Urinary bladder (tissue), 4 donors: ENCODE data around the gene HEBP2. TPM values are rescaled to one million over a fixed set of nuclear protein-coding genes. Genes with fewer than 3 reads are reported as not detected.

Experiments used
- DNase-seq: peaks from one replicate; pipeline ENCODE4 v3.0.0-alpha.2; 2015; ENCODE audit errors: extremely low spot score
- H3K27ac ChIP-seq: one replicate; pipeline ENCODE4 v1.5.1; 2013; ENCODE audit warnings: low read depth, mild to moderate bottlenecking, moderate library complexity
- H3K36me3 ChIP-seq: one replicate; pipeline ENCODE4 v1.6.1; 2013; ENCODE audit warnings: mild to moderate bottlenecking, moderate library complexity; ENCODE audit not compliant: insufficient read depth
- H3K4me1 ChIP-seq: one replicate; pipeline ENCODE4 v1.6.1; 2013; ENCODE audit warnings: mild to moderate bottlenecking, moderate library complexity; ENCODE audit not compliant: insufficient read depth
- H3K4me3 ChIP-seq: one replicate; pipeline ENCODE4 v1.5.1; 2013; ENCODE audit warnings: low read depth, low read length
- WGBS: extraction: QIAGEN DNeasy Blood & Tissue Kit; methylation state at CpG from one replicate; pipeline ENCODE4 v1.1.7; 2013; 5-methylcytosine and 5-hydroxymethylcytosine counted together
- polyA plus RNA-seq: library from polyadenylated mRNA; stranded (reverse); fragments of 200-250 nt; gene quantifications from one replicate; pipeline ENCODE4 v1.2.3, GENCODE V29; 2013
- total RNA-seq: library from RNA; depleted of rRNA; stranded (reverse); fragments of >200 nt; gene quantifications from one replicate; pipeline ENCODE4 v1.2.3, GENCODE V29; 2014
- donor health status: healthy with polysubstance abuse.
- donor health status: healthy.

Gene HEBP2
- total and polyA plus RNA-seq, 2 donors: 7.6 to 43.1 TPM

GRCh38 chr6:138383776-138384175 is 20.2 kb upstream of the HEBP2 start:
- Histone ChIP-seq H3K4me3 (no peak overlapping the region), H3K36me3 (no peaks in the 10 kb centered on the region), H3K27ac (no peak overlapping the region), H3K4me1 (no peaks in the 10 kb centered on the region)
- no peak for DNase-seq
- 54% methylated on average over 3 of the region's 3 CpGs for WGBS

GRCh38 chr6:138386897-138387296 is 17.1 kb upstream of the HEBP2 start:
- WGBS: 94% methylated on average over 3 of the region's 3 CpGs
- Histone ChIP-seq H3K36me3 (no peaks in the 10 kb centered on the region), H3K27ac (no peak overlapping the region), H3K4me3 (no peak overlapping the region), H3K4me1 (no peaks in the 10 kb centered on the region)
- DNase-seq: no peak

- H3K36me3 ChIP-seq: no peaks in the 10 kb centered on the region
- no peaks in the 10 kb centered on the region for H3K4me1 ChIP-seq
- 80% methylated on average over 8 of the region's 8 CpGs for WGBS
- no peak overlapping the region for H3K4me3 ChIP-seq
- peak; percentile 33 for DNase-seq
- no peak overlapping the region for H3K27ac ChIP-seq
Observed at GRCh38 chr6:138387577-138388368, 16.2 kb upstream of the HEBP2 start.

- Histone ChIP-seq H3K36me3 (no peaks in the 10 kb centered on the region), H3K4me3 (no peak overlapping the region), H3K4me1 (no peaks in the 10 kb centered on the region), H3K27ac (no peak overlapping the region)
- DNase-seq: no peak
- 76% methylated on average over 5 of the region's 5 CpGs for WGBS
Observed at GRCh38 chr6:138389551-138389950, 14.5 kb upstream of the HEBP2 start.

GRCh38 chr6:138393871-138394783 is 9.9 kb upstream of the HEBP2 start:
- Histone ChIP-seq H3K36me3 (no peaks in the 10 kb centered on the region), H3K4me3 (no peak overlapping the region), H3K4me1 (no peaks in the 10 kb centered on the region), H3K27ac (no peak overlapping the region)
- 58% methylated on average over 5 of the region's 5 CpGs for WGBS
- DNase-seq: no peak

- 91% methylated on average over 5 of the region's 5 CpGs for WGBS
- H3K27ac ChIP-seq: no peak overlapping the region
- H3K36me3 ChIP-seq: no peaks in the 10 kb centered on the region
- no peak overlapping the region for H3K4me3 ChIP-seq
- no peaks in the 10 kb centered on the region for H3K4me1 ChIP-seq
- DNase-seq: no peak
Observed at GRCh38 chr6:138396709-138397108, 7.3 kb upstream of the HEBP2 start.

- DNase-seq: no peak
- 80% methylated on average over 8 of the region's 8 CpGs for WGBS
- Histone ChIP-seq H3K4me1 (no peaks in the 10 kb centered on the region), H3K36me3 (no peaks in the 10 kb centered on the region), H3K27ac (no peak overlapping the region), H3K4me3 (no peak overlapping the region)
Observed at GRCh38 chr6:138397128-138398122, 6.6 kb upstream of the HEBP2 start.

GRCh38 chr6:138400326-138400725 is 3.7 kb upstream of the HEBP2 start:
- no peak for DNase-seq
- H3K4me1 ChIP-seq: no peaks in the 10 kb centered on the region
- WGBS: 84% methylated on average over 3 of the region's 3 CpGs

GRCh38 chr6:138401960-138402837 is 1.8 kb upstream of the HEBP2 start:
- Histone ChIP-seq H3K36me3 (no peaks in the 10 kb centered on the region), H3K4me3 (no peak overlapping the region), H3K4me1 (no peaks in the 10 kb centered on the region), H3K27ac (no peak overlapping the region)
- WGBS: 90% methylated on average over 14 of the region's 14 CpGs
- DNase-seq: no peak

More at GRCh38 chr6:138400326-138400725, 3.7 kb upstream of the HEBP2 start:
- no peak overlapping the region for H3K4me3 ChIP-seq
- no peak overlapping the region for H3K27ac ChIP-seq
- H3K36me3 ChIP-seq: no peaks in the 10 kb centered on the region

- H3K27ac ChIP-seq: no peak overlapping the region
- 91% methylated on average over 8 of the region's 8 CpGs for WGBS
- H3K4me3 ChIP-seq: no peak overlapping the region
Observed at GRCh38 chr6:138402838-138403187, 1.2 kb upstream of the HEBP2 start.

GRCh38 chr6:138403324-138403800 is 661 bp upstream of the HEBP2 start:
- no peaks in the 10 kb centered on the region for H3K4me1 ChIP-seq
- no peaks in the 10 kb centered on the region for H3K36me3 ChIP-seq
- peak overlapping the region; percentile 89 for H3K4me3 ChIP-seq
- WGBS: under 1% methylated on average over 30 of the region's 30 CpGs
- DNase-seq: no peak
- peak overlapping the region; percentile 96 for H3K27ac ChIP-seq

More at GRCh38 chr6:138402838-138403187, 1.2 kb upstream of the HEBP2 start:
- Histone ChIP-seq H3K36me3 (no peaks in the 10 kb centered on the region), H3K4me1 (no peaks in the 10 kb centered on the region)
- no peak for DNase-seq

- H3K36me3 ChIP-seq: peaks cover under 1% of the 10 kb centered on the region
- peak overlapping the region; percentile 89 for H3K4me3 ChIP-seq
- DNase-seq: no peak
- H3K4me1 ChIP-seq: no peaks in the 10 kb centered on the region
- peak overlapping the region; percentile 96 for H3K27ac ChIP-seq
- WGBS: 5% methylated on average over 35 of the region's 35 CpGs
Observed at GRCh38 chr6:138404666-138405337, 779 bp downstream of the HEBP2 start.
